ACHN (cell line): Measurements from ENCODE around the gene SIRPG.

Experiments
- DNase-seq: peaks from one replicate; pipeline ENCODE4 v3.0.0-alpha.2; 2015
- in situ Hi-C: cut with HindIII; loops from 2 replicates; pipeline ENCODE4 v1.10.0; 2017; ENCODE audit warnings: low sequenced_read_pairs, low pct_ligation_motif_present, low pct_unique_long_range_greater_than_20kb

SIRPG gene

GRCh38 chr20:1674361-1674760 lies 16.8 kb upstream of the SIRPG start:
- DNase-seq, result no peak
- in situ Hi-C loops, result no loop called here

GRCh38 chr20:1673424-1673823 lies 15.8 kb upstream of the SIRPG start:
- in situ Hi-C loops, result no loop called here

GRCh38 chr20:1672728-1673127 lies 15.1 kb upstream of the SIRPG start:
- in situ Hi-C loops, result no loop called here
- DNase-seq, result no peak

More at GRCh38 chr20:1673424-1673823, 15.8 kb upstream of the SIRPG start:
- no peak for DNase-seq

GRCh38 chr20:1671891-1672669 lies 14.5 kb upstream of the SIRPG start:
- DNase-seq, result no peak

GRCh38 chr20:1669304-1669703 lies 11.7 kb upstream of the SIRPG start:
- no peak for DNase-seq

More at GRCh38 chr20:1671891-1672669, 14.5 kb upstream of the SIRPG start:
- in situ Hi-C loops, result no loop called here

GRCh38 chr20:1667502-1668085 lies 10.0 kb upstream of the SIRPG start:
- in situ Hi-C loops, result no loop called here
- no peak for DNase-seq

More at GRCh38 chr20:1669304-1669703, 11.7 kb upstream of the SIRPG start:
- in situ Hi-C loops, result no loop called here

- in situ Hi-C loops, result no loop called here
- no peak for DNase-seq
These were observed 9.2 kb upstream of the SIRPG start for GRCh38 chr20:1666802-1667201.

- in situ Hi-C loops, result no loop called here
- no peak for DNase-seq
These were observed 7.8 kb upstream of the SIRPG start for GRCh38 chr20:1665345-1665744.

- no peak for DNase-seq
- in situ Hi-C loops, result no loop called here
These were observed 7.3 kb upstream of the SIRPG start for GRCh38 chr20:1664911-1665310.

GRCh38 chr20:1663917-1664316 lies 6.3 kb upstream of the SIRPG start:
- in situ Hi-C loops, result no loop called here
- DNase-seq, result no peak

GRCh38 chr20:1661542-1662299 lies 4.1 kb upstream of the SIRPG start:
- in situ Hi-C loops, result no loop called here
- no peak for DNase-seq

- no peak for DNase-seq
- in situ Hi-C loops, result no loop called here
These were observed 2.7 kb upstream of the SIRPG start for GRCh38 chr20:1660246-1660645.

GRCh38 chr20:1656844-1657243 lies 735 bp downstream of the SIRPG start:
- in situ Hi-C loops, result no loop called here
- no peak for DNase-seq

GRCh38 chr20:1654996-1655395 lies 2.6 kb downstream of the SIRPG start:
- in situ Hi-C loops, result no loop called here

GRCh38 chr20:1652960-1653359 lies 4.6 kb downstream of the SIRPG start:
- no peak for DNase-seq

More at GRCh38 chr20:1654996-1655395, 2.6 kb downstream of the SIRPG start:
- no peak for DNase-seq

GRCh38 chr20:1652104-1652503 lies 5.5 kb downstream of the SIRPG start:
- in situ Hi-C loops, result no loop called here
- no peak for DNase-seq

More at GRCh38 chr20:1652960-1653359, 4.6 kb downstream of the SIRPG start:
- in situ Hi-C loops, result no loop called here

- in situ Hi-C loops, result no loop called here
- no peak for DNase-seq
These were observed 6.1 kb downstream of the SIRPG start for GRCh38 chr20:1651268-1652058.

- in situ Hi-C loops, result no loop called here
These were observed 9.5 kb downstream of the SIRPG start for GRCh38 chr20:1648101-1648500.

GRCh38 chr20:1646975-1647431 lies 10.6 kb downstream of the SIRPG start:
- DNase-seq, result no peak
- in situ Hi-C loops, result no loop called here

More at GRCh38 chr20:1648101-1648500, 9.5 kb downstream of the SIRPG start:
- DNase-seq, result no peak
